Activated CD4-positive, alpha-beta T cell treated with anti-CD3 and anti-CD28 coated beads, Interleukin-2, amount 50 U/mL, for 24 hours (primary cell): ENCODE measurements around the gene PDE4D.
"Not testable (repeated sequence)": the region's sequence is repeated elsewhere in the genome, so short reads cannot be mapped to it uniquely, and the experiment has no call there.

Source experiments
- DNase-seq, 2 donors: peaks; one replicate each; pipeline ENCODE4 v3.0.0-alpha.2; 2020; ENCODE audit warnings: low read depth in 1 of 2, low spot score in 1 of 2

The PDE4D gene

DNA sequence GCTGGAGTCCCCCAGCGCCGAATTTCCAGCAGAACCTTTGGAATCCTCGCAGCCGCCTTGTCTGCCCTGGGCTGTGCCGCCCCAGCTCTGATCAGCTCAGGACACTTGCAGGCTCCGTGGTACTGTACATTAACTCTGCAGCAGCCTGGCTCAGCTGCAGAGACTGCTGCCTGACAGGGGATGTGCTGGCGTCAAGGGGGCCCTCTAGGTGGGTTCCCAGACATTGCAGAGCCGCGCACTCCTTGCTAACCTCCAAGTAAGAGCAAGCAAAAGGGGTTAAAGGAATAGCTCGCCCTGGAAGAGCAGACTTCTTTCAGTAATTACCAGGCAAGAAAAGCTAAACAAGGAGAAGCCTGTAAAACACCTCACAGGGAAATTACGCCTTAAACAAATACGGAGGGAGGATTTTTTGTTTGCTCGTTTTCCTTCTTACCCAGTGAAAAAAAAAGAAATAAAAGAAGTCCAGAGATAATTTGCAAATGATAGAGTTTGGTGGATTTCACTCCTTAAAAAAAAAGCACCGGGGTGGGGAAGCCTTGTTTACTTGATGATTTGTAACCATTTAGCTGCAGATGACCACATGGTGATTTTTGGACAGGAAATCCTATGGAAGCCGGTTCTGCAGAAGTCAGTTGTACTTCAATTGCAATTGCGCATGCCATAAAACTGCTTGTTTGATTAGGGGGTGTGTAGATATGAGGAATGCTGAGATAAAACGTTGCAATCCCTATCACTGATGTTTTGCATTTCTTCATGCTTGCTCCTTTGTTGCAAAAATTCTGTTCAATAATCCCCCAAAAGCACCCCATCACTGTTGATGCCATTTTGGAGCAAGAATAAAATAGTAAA is 305.8 kb downstream of the PDE4D start:
- DNase-seq: no peak

DNA sequence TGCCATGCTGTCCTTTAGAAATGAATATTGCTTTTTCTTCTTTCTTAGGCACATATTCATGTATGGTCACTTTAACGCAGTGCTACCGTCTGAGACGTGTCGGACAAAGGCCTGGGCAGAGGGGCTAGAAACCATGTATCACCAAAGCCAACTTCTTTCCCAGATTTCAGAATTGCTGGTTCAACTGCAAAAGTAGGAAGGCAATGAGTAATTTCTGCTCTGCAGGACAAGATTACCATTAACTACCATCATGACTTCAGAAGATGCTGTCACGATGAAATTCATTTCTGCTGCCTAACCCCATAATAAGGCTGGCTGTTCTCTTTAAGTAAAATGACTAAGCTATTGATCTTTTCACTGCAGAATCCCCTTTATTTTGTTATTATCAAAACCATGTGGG is 306.7 kb downstream of the PDE4D start:
- DNase-seq: no peak

DNA sequence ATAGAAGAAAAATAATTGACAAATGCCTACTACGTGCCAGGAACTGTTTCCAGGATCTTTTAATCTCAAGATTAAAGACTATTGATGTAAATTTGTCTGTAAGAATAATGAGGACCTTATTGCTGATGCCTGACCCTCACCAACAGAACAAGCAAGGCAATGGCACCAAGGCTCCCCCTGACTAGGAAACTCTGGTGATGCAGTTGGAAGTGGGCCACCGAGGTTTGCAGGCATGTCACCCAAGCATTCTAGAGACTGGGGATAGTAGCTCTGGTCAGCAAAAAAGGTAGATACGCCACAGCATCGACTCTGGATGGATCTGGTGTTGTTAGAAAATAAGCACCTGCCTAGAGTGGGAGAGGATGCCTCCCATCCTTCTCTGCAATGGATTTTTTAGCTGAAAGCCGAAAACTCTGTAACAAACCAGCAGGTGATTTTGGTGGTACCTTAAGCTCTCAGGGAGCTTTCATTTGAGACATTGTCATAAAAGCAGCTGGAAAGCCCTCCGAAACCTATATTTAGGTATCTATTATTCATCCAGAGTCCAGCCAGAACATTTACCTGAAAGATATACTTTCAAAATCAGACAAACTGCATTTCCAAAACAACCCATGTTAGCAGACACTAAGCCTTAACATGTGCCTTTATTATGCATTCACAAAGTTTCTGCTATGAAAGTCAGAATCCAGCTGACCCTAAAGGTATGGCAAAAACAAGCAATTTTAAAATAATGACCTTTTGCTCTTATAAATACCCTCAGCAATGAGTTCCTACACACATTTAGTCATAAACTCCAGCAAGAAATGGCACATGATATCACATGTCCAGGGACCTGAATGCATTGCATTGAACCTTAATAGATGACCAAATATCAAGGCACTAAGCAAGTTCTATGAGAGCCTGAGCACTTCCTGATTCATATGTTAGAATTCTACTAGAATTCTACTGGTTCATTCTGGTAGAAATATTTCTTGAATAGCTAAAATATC is 308.4 kb downstream of the PDE4D start:
- no peak for DNase-seq

DNA sequence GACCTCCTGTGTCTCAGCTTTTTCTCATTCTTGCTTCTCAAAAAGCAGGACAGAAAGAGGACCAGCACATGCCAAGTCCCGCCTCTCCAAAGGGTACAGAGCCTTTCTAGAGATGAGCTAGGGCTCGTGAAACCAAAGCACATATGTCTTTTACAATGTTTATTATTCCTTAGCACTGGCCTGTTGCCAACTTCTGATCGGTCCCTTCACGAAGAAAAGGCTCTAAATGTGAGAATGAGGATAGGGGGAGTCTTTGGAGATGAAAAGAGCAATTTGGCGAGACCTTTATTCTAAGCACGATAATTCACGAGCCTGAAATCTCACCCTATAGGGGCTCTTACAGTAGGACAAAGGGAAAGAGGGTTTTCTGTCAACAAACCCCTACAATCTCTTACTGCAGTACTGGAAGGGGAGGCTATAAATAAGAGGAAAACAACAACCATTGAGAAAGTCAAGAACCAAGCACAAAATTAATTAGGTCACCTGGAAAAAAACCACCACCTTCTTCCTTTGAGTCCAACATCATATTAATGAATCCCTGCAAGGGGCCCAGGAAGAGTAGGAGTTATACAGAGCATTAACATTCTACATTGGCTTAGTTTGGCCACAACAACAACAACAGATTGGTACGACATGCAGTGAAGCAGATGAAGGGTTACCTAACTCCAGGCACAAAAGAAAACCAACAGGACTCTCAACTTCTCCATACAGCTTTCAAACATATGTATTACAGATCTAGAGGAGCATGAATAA is 309.5 kb downstream of the PDE4D start:
- DNase-seq: no peak

DNA sequence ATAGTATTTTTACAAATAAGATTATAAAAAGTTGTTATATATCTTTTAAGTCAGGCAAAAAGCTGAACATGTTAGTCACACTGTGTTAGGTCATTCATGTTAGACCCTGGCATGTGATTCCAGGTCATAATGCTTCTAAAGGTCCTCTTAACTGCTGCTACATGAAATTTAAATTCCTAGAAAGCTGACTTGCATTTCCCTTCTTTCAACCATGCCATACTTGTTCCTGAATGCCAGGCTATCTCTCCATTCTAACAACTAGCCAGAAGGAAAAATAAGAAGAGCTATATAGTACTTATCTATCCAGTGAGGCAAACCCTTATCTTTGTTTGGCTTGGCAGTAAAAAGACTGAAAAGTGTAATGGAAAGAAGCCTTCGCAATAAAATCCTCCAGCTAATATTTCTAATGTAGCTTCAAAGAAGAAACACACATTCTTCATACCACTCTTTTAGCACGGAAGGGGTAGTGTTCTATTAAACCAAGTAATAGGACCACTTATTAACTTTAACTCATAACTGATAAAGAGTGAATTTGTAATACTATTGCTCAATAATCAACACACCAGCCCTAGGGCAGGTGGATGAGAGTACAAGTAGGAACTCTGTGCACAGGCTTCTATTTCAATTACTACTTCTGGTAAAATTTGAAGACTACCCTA is 310.2 kb downstream of the PDE4D start:
- DNase-seq: no peak

DNA sequence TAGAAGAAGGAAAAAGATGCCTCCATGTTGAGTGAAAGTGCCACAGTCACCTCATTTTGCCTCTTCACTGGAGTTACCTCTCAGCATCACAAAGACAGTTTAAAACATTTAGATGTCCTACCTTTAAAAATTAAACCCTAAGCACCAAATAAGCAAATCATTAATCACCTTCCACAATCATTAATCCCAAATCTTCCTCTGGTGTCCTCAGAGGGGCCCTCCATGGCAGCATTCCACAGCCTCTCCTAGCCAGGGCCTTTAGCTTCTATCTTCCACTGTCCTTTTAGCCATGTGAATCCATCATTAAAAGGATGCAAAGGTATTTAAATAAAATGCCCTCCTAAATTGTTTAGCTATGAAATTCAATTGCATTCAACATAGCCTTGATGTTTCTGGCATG is 310.8 kb downstream of the PDE4D start:
- no peak for DNase-seq

DNA sequence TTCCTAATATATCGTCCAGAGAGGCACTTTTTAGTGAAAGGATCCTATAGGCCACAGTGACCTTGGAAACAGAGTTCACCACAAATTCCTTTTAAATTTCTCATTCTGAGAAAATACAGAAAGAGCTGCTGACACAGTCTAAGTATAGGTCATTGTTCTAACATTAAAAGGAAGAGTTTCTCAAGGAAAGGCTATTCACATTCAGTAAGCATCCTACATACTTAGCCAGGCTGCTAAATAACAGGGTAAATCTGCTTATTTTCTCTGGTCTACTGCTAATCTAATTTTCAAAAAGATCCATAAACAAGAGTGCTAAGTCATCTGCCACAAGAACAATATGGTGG is 313.7 kb downstream of the PDE4D start:
- DNase-seq: no peak

DNA sequence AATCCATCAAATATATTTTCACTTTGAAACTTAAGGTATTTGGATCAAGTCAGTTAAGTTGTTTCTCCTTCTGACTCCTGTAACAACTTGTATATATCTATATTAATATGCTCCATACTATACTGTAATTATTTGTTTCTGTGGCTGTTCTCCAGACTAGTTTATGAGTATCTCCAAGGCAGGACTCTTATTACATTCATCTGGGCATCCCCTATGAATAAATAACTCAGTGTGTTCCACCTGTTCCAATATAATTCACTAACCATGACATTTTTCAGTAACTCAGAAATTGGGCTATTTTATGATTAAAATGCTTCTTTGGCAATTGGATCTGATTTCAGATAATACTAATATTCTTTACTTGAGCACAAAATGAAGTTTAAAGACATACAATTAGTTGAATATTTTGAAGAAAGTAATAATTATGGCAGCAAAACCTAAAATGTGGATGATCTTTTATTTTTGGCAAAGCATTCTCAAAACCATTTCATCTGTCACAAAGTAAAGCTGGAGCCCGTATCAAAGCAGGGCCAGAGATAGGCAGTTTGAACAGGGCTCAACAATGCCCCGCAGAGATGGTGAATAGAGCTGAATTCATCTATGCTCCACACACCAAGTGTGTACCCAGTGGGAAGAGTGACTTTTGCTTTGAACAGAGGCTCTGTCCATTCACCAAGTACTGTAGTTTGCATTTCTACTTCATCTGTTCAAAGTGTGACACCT is 314.3 kb downstream of the PDE4D start:
- no peak for DNase-seq

DNA sequence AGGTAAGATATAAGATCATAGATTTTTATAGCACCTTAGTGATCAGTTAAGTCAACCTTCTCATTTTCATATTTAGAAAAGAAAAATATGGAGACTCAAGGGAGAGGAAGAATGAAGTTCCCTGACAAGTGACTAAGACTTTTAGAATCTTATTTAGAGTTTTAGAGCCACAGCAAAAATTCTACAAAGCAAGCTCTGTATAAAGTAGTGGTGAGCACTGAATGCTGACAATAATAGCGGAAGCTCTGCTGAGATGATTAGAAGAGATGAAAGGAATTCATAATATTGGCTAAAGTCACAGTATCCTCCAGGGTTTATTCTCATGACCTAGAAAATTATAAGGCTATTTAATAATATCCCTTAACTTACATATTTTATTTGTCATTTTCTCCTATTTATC is 316.0 kb downstream of the PDE4D start:
- DNase-seq: no peak

DNA sequence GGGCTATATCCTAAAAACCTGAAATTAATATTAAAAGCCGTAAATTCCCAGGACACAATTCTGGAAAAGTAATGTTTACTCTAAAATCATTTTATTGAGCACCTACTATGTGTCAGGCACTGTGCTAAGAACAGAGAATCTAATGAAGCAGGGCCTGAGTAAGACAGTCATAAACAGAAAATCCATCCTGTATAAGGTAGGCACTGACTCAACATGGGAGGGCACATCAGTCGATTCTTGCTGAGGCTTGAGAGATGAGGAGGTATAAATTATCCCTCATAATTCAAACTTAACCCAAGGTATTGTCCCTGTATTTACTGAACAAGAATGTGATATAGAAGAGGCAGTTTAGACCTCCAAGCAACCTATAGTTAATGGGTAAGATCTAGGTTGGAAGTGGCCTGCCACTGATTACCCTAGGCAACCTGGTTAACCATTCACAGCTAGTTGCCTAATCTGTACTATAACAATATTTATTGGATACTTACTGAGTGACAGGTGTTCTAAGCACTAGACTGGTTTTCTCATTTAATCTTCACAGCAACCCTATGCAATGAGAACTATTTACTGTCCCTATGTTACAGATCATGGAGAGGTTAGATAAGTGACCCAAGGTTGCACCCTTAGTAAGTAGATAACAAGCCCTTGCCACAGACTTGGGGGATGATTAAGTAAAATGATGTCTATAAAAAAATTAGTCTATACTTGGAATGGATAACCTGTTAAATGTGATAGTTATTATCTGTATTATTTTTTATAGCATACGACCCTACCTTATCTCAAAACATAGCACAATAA is 317.7 kb downstream of the PDE4D start:
- no peak for DNase-seq

DNA sequence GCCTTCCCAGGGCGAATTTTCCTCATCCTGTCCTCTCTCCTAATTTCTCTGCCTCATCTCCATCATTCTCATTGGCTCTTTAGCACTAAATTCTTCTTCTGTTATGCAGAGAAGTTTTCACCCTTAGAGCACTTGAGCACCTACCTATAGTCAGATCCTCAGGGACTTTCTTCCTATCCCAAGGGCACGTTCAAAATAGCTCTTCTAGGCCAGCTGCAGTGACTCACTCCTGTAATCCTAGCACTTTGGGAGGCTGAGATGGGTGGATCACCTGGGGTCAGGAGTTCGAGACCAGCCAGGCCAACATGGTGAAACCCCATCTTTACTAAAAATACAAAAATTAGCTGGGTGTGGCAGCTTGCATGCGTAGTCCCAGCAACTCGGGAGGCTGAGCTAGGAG is 320.0 kb downstream of the PDE4D start:
- not testable (repeated sequence) for DNase-seq

DNA sequence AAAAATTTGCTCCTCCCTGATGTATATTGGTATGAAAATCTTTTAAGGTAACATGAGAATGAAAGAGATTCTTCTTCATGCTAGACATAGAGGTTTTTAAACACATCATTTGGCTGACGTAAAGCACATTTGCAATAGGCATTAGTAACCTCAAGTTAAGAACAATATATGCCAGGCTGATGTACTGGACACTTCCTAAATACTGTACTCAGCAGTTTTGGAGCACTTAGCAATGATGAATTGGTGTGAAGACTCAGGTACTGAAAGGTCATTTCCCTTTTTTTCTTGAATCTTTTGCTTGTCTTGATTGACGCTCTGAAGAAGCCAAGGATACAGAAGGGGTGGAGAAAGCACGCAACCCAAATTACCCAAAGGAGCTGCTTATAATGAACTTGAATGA is 322.5 kb downstream of the PDE4D start:
- DNase-seq: no peak

DNA sequence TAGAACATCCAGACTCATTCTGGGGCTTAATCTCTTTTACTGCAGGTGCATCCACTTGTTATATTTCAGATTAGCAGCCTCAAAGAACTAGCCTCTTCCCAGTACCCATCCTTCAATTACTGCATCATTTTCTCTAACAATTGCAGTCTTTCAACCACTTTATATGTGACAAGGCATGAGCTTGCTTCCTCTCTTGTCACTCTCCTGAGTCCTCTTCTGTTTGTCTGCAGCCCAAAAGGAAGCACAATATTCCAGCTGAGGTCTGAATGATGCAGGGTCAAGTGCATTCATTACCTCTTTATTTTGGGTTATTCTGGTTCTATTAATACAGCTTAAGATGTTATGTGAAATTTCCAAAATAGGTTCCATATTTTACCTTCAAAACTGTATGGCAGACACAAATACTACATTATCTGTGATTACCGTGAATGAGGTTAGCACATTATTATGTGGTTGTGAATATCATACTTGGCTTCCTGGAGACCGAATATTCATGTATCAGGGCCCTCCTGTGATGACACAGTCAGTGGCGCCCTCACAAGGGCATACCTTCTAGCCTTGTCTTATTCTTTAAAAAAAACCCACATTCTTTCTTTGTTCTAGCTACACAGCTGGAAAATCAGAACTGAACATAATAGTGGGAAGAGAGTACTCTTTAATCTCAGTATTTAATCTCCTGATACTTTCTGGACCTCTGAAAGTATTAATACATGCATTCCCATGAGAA is 323.8 kb downstream of the PDE4D start:
- no peak for DNase-seq

DNA sequence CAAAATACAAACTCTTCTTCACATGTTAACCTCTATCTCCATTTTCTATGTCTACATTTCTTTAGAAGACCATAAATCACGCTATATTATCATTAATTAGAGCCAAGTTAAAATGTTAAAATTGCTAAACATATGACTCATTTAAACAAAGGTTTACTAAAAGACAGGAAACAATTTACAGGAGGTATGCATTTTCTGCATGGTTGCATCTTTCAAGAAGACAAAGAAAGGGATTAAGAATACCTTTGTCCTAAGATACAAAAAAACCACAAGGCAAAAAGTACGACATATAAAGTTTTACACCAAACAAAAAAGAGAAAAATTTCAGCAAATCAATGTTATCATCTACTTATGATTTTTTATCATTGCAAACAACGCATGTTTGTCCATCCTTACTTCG is 324.4 kb downstream of the PDE4D start:
- DNase-seq: no peak

DNA sequence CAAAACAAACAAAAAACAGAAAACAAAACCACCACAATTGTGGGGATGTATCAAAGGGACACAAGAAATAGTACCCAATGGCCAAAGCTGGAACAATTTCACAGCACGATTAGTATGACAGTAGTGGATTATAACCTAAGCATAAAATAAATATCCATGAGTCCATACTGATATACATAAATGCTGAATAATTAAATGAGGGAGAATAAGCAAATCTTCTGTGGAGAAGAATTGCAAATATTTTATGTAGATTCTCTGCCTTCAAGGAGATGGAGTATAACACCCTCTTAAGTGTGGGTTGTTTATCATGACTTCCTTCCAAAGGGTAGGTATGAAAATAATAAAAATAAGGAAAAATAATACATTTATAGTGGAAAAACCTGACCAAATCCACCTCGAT is 325.4 kb downstream of the PDE4D start:
- no peak for DNase-seq

DNA sequence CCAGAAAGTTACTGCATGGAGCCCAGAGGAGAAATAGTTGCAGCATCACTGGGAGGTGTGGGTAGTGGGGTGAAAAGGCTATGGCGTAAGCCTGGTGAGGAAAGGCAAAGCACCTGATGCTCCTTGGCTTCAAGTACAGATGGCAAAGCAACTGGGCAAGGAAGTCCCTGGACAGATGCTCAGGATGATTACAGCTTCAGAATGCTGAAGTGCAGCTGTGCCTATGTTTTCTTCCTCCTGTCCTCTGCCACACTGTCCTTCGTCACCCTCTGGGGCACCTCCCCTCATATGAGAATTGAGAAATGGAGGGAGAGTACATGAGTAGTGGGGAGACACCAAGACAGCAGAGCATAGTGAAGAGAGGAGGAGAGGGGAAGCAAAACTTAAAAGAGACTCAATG is 328.0 kb downstream of the PDE4D start:
- no peak for DNase-seq

DNA sequence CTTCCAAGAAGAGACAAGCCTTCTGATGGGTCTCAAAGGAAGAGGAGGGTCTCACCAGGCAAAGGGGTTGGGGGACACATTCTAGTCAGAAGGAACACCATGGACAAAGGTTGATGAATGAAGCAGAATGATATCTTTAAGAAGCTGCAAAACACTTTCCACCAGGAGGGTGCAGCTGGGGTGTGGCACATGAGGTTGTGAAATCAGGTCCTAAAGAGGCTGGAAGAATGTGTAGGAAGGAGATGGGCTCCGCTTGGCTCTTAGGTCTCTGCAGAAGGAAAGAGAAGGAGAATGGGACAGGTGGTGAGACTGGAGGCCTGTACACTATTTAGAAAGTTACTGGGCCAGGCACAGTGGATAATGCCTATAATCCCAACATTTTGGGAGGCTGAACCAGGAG is 328.6 kb downstream of the PDE4D start:
- no peak for DNase-seq

DNA sequence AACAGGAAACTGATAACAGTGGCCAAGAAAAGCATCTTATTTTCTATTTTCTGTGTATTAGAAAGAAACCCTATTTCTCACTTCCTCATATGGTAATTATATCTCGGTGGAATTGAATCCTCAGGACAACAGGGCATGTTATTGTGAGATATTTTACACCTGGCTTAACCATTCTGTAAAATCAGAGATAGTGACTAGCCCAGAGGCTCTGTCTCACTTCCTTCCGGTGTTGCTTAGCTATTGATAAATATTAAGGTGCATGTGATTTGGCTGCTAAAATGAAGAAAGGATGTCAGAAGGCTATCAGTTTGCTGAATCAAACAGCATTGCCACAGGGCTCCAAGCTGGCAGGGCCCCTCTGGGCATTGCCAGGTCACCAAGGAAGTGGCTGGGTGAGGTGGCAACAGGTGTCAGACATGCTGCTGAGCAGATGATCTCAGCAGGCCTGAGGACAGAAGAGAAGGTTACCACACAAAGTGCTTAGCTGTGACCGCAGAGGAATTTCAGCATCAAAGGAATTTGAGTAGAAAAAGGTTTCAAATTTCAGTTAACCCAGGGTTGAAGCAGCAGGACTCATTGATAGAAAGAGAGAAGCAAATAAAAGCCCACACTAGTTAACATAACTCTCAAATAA is 330.7 kb downstream of the PDE4D start:
- no peak for DNase-seq
